ACHN (cell line): Measurements from ENCODE around the gene GCHFR.

Experiments
- DNase-seq: peaks from one replicate; pipeline ENCODE4 v3.0.0-alpha.2; 2015
- in situ Hi-C: cut with HindIII; loops from 2 replicates; pipeline ENCODE4 v1.10.0; 2017; ENCODE audit warnings: low sequenced_read_pairs, low pct_ligation_motif_present, low pct_unique_long_range_greater_than_20kb

The GCHFR gene

GRCh38 chr15:40772014-40772413 lies 8.1 kb downstream of the GCHFR start:
- no peak for DNase-seq
- in situ Hi-C loops = no loop called here

GRCh38 chr15:40773496-40773895 lies 9.6 kb downstream of the GCHFR start:
- in situ Hi-C loops = no loop called here
- no peak for DNase-seq

GRCh38 chr15:40773902-40774301 lies 10.0 kb downstream of the GCHFR start:
- in situ Hi-C loops = no loop called here
- DNase-seq = no peak

GRCh38 chr15:40775007-40775406 lies 11.1 kb downstream of the GCHFR start:
- no peak for DNase-seq
- in situ Hi-C loops = no loop called here

- in situ Hi-C loops = no loop called here
- no peak for DNase-seq
Measured at GRCh38 chr15:40775740-40776536, 12.1 kb downstream of the GCHFR start.

- DNase-seq = peak; percentile 75
- in situ Hi-C loops = no loop called here
Measured at GRCh38 chr15:40776537-40777141, 12.8 kb downstream of the GCHFR start.

GRCh38 chr15:40782609-40783227 lies 18.9 kb downstream of the GCHFR start:
- peak; percentile 61 for DNase-seq
- in situ Hi-C loops = no loop called here

- in situ Hi-C loops = no loop called here
- DNase-seq = no peak
Measured at GRCh38 chr15:40785164-40785563, 21.3 kb downstream of the GCHFR start.

- in situ Hi-C loops = no loop called here
- DNase-seq = no peak
Measured at GRCh38 chr15:40785814-40786213, 21.9 kb downstream of the GCHFR start.

- peak; percentile 76 for DNase-seq
- in situ Hi-C loops = no loop called here
Measured at GRCh38 chr15:40787344-40787841, 23.5 kb downstream of the GCHFR start.

- in situ Hi-C loops = no loop called here
- no peak for DNase-seq
Measured at GRCh38 chr15:40787991-40788390, 24.1 kb downstream of the GCHFR start.

- in situ Hi-C loops = no loop called here
- DNase-seq = no peak
Measured at GRCh38 chr15:40789119-40789518, 25.3 kb downstream of the GCHFR start.

- in situ Hi-C loops = no loop called here
- no peak for DNase-seq
Measured at GRCh38 chr15:40789999-40790398, 26.1 kb downstream of the GCHFR start.

GRCh38 chr15:40790718-40791117 lies 26.9 kb downstream of the GCHFR start:
- no peak for DNase-seq
- in situ Hi-C loops = no loop called here

- in situ Hi-C loops = no loop called here
- no peak for DNase-seq
Measured at GRCh38 chr15:40792394-40792793, 28.5 kb downstream of the GCHFR start.

GRCh38 chr15:40793216-40793989 lies 29.5 kb downstream of the GCHFR start:
- in situ Hi-C loops = no loop called here
- peak; percentile 78 for DNase-seq

GRCh38 chr15:40796041-40796440 lies 32.2 kb downstream of the GCHFR start:
- in situ Hi-C loops = no loop called here

GRCh38 chr15:40796512-40796911 lies 32.6 kb downstream of the GCHFR start:
- DNase-seq = no peak
- in situ Hi-C loops = no loop called here

More at GRCh38 chr15:40796041-40796440, 32.2 kb downstream of the GCHFR start:
- DNase-seq = no peak

- in situ Hi-C loops = no loop called here
- no peak for DNase-seq
Measured at GRCh38 chr15:40799523-40799922, 35.7 kb downstream of the GCHFR start.
